Measurements from ENCODE around the gene PLA2R1.

The PLA2R1 gene

GRCh38 chr2:160028431-160029269 is 33.8 kb downstream of the PLA2R1 start:
- DNase-seq = no peak

GRCh38 chr2:160022162-160022561 is 40.3 kb downstream of the PLA2R1 start:
- DNase-seq = no peak

DNA sequence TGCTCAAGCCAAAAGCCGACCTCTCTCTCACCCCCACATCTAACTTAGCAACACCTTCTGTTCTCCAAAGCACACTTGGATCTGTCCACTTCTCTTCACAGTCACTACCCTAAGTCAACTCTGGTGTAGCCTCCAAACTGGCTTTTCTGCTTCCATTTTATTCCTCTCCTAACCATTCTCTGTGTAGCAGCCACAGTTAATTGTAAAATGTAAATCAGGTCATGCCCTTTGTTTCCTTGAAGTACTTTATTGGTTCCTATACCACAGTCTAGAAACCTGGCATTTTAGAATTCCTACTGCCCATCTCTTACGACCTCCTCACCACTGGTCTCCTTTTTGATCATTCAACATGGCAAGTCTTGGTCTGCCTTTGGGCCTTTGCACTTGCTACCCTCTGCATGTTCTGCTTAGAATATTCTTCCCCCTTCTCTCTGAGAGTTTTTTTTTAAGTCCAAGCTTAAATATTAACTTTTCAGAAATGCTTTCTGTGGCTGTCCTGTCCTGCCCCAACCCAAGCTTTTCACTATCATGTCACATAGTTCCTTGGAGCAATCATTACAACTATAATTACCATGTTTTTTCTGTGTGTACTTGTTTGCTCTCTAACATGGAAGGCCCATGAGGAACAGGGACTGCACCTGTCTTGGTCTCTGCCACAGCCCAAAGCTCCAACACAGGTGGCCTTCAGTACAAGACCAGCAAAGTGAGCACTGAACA is 42.9 kb downstream of the PLA2R1 start:
- DNase-seq = no peak

DNA sequence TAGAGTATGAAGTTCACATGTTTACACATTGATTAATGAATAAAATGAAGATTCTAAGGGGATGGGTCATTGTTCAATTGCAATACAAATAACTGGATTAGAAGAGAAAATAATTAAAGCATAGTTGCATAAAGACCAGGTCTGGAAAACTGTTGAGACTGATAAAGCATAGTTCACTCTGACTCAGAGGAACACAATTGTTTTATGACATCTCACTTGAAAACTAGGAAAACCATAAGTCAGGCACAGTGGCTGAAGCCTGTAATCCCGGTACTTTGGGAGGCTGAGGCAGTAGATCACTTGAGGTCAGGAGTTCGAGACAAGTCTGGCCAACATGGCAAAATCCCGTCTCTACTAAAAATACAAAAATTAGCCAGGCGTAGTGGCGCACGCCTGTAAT is 46.7 kb downstream of the PLA2R1 start:
- DNase-seq = no peak

DNA sequence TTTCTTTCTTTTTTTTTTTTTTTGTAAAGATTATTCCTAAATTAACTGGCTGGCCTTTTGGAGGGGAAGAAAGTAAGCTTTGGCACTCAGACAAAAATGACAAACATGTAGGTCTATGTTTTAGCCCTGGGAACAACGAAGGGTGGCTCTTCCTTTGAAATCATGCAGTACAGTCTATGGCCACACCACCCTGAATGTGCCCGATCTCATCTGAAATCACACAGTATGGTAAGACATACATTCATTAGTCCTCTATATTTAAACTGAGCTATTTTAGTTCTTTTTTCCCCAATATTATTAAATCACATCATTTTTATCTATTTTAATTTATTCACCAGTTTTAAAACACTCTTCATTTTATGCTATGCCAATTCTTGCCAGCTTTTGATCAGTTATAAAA is 48.2 kb downstream of the PLA2R1 start:
- no peak for DNase-seq

DNA sequence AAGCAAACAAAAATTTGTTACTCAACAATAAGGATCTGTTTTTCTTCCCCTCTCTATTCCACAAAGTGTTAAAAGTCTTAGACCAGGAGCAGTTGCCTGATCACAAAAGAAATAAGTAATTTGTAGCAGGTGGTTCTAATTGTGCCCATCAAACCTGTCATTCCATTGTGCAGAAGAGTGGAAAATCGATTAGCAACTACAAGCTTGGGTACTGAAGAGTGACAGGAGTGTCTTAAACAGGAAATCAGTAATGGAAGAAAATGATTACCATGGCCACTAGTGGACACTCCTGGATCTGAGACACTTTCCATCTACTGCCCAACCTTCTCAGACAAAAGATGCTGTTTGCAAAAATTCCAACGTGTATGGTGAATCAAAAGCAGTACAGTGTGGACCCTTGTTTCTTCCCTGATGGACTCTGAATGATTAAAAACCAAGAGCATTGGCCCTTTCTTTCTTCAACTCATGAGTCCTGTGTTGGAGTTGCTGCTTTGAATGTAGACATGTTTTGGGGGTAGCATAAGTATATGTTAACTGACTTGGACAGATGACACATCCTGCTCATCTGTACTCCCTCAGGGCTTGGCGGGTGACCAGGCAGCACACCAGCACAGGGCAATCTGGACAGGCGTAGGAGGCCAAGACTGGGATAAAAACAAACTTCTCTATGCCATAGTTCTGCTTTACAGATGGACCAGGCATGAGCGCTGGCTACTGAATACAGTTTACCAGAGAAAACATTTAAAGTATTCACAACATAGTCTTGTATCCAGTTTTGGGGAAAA is 51.9 kb downstream of the PLA2R1 start:
- no peak for DNase-seq

DNA sequence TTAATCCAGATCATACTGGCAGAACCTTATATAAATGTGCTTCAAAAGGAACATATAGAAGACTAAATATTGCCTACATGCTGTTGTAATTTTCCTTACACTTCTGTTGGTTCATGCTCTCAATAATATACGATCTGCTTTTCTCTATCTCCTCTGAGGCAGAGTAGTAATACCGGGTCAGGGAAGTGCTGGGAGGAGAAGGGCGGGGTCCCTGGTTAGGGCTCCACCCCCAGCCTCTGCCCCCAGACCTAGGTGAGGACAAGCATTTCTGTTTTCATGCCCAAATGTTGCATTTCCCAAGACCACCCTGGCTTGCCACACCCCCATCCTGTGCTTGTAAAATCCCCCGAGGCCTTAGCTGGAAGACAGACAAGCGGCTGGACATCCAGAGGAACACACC is 55.3 kb downstream of the PLA2R1 start:
- no peak for DNase-seq

- no peak for DNase-seq
Observed at GRCh38 chr2:160006475-160006874, 55.9 kb downstream of the PLA2R1 start.

- DNase-seq = no peak
Observed at GRCh38 chr2:160005908-160006307, 56.5 kb downstream of the PLA2R1 start.

- no peak for DNase-seq
Observed at GRCh38 chr2:160005476-160005875, 56.9 kb downstream of the PLA2R1 start.

GRCh38 chr2:159998961-159999360 is 63.5 kb downstream of the PLA2R1 start:
- no peak for DNase-seq

- no peak for DNase-seq
Observed at GRCh38 chr2:159998243-159998642, 64.2 kb downstream of the PLA2R1 start.

DNA sequence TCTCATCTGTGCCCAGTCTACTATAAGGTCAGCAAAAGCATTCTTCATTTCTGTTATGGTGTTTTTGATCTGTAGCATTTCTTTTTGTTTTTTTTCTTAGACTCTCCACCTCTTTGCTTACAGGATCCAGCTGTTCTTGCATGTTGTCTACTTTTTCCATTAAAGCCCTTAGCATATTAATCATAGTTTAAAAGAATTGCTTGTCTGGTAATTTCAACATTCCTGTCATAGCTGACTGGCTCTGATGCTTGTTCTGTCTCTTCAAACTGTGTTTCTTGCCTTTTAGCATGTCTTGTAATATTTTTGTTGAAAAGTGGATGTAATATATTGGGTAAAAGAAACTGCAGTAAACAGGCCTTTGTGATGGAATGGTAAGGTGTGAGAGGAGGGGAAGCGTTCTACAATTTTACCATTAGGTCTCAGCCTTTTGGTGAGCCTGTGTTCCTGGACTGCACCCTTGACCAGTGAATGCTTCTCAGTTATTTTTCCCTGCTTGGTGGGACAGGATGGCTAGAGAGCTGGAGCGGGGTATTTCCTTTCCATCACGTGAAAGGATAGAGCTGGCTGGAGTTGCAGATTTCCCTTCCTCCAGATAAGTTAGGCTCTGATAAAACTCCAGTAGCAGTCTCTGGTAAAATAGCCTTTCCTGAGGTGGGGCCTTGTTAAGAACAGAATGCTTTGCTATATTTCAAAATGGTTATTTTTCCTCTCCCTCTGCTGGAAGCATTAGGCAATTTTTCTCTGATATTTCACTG is 65.4 kb downstream of the PLA2R1 start:
- no peak for DNase-seq

GRCh38 chr2:159995038-159995437 is 67.4 kb downstream of the PLA2R1 start:
- DNase-seq = no peak

- no peak for DNase-seq
Observed at GRCh38 chr2:159989249-159989648, 73.2 kb downstream of the PLA2R1 start.

- no peak for DNase-seq
Observed at GRCh38 chr2:159988412-159988970, 73.9 kb downstream of the PLA2R1 start.

- DNase-seq = no peak
Observed at GRCh38 chr2:159987181-159987580, 75.2 kb downstream of the PLA2R1 start.

GRCh38 chr2:159985656-159986055 is 76.8 kb downstream of the PLA2R1 start:
- no peak for DNase-seq

DNA sequence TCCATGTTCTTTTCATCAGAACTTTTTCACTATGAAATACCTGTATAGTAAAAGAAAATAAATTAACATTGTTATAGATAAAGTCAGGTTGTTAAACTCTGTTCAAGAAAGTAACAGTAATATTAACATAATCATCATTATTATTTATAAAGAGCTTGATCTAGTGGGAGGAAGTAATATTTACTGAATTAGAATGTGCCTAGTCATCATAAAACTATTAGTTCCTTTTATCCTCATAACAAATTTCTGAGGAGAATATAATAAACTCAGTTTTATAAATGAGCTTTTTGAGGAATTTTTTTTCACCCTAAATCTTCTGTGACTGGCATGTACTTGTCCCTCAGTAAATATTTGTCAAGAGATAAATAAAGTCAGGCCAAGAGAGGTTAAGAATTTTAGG is 78.4 kb downstream of the PLA2R1 start:
- no peak for DNase-seq

DNA sequence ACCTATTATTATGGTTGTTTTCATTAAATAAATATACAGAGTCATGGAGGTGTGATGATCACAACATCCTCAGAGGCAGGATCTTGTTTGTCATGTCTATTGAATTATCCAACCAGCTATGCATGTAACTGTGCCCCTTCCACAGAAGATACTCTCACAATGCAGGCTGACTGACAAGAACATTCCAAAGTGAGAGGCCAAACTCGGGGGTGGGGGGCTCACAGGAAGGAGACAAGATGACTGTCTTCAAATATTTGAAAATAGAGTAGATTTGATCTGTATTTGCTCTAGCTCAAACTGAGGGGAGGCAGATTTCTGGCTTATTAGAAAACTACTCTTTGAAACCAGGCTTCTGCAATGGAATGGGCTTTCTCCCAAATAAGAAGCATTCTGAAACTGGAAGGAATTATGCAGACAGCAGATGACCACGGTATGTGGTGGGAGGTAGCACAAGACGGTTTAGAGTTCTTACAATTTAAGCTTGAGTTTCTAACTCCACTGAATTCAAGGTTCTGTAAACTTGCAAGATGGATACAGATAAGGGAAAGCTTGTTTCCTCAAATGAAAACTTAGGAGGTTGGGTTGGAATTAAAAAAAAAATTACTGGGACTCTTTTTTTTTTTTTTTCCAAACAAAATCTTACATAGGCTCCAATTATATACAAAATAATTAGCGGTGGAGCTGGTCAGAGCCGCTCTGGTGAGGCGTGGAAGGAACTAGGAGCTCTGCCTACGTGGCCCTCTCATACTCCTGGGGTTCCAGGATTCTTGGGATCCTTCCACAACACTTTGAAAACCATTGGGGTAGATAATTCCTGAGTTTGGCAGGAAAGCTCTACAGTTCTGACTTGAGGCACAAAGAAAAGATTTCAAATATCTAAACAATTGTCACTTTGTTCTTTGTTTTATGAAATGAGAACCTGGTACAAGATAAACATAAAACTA is 79.3 kb downstream of the PLA2R1 start:
- DNase-seq = no peak

- no peak for DNase-seq
Observed at GRCh38 chr2:159982270-159982669, 80.1 kb downstream of the PLA2R1 start.
